B cell (primary cell): ENCODE data around the gene EPHB3.

ENCODE experiments used
- EZH2 ChIP-seq: IDR thresholded peaks from 2 replicates; pipeline ENCODE4 v1.6.1; 2012; ENCODE audit warnings: borderline replicate concordance, low read depth, mild to moderate bottlenecking, moderate library complexity, low read length; ENCODE audit not compliant: insufficient read depth, poor library complexity, severe bottlenecking
- TF ChIP-seq, protein P1 (sequence below): fragments of 200-600 bp; IDR thresholded peaks from one replicate; pipeline ENCODE4 v1.8.0; 2022; ENCODE audit warnings: antibody characterized with exemption, mild to moderate bottlenecking

DNA sequence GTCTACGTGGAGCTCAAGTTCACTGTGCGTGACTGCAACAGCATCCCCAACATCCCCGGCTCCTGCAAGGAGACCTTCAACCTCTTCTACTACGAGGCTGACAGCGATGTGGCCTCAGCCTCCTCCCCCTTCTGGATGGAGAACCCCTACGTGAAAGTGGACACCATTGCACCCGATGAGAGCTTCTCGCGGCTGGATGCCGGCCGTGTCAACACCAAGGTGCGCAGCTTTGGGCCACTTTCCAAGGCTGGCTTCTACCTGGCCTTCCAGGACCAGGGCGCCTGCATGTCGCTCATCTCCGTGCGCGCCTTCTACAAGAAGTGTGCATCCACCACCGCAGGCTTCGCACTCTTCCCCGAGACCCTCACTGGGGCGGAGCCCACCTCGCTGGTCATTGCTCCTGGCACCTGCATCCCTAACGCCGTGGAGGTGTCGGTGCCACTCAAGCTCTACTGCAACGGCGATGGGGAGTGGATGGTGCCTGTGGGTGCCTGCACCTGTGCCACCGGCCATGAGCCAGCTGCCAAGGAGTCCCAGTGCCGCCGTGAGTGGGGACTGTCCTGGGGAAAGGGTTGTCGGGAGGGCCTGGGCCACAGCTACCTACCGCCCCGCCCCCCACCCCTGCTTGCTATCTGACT lies 11.2 kb downstream of the EPHB3 start:
- TF ChIP-seq, protein P1, sequence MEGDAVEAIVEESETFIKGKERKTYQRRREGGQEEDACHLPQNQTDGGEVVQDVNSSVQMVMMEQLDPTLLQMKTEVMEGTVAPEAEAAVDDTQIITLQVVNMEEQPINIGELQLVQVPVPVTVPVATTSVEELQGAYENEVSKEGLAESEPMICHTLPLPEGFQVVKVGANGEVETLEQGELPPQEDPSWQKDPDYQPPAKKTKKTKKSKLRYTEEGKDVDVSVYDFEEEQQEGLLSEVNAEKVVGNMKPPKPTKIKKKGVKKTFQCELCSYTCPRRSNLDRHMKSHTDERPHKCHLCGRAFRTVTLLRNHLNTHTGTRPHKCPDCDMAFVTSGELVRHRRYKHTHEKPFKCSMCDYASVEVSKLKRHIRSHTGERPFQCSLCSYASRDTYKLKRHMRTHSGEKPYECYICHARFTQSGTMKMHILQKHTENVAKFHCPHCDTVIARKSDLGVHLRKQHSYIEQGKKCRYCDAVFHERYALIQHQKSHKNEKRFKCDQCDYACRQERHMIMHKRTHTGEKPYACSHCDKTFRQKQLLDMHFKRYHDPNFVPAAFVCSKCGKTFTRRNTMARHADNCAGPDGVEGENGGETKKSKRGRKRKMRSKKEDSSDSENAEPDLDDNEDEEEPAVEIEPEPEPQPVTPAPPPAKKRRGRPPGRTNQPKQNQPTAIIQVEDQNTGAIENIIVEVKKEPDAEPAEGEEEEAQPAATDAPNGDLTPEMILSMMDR: no peak
- no peak for TF ChIP-seq EZH2
